ENCODE measurements around the gene HEBP1. TPM values are rescaled to one million over a fixed set of nuclear protein-coding genes. Genes with fewer than 3 reads are reported as not detected.
A peak's percentile ranks its signal among the peaks of the same experiment; 100 is the strongest.

The HEBP1 gene
- total and polyA plus RNA-seq, 4 donors = 27.7 to 70.0 (median 50.3) TPM

- no peak for TF ChIP-seq HNF4G (IDR thresholded peaks at IDR 0.05)
Observed at GRCh38 chr12:12926571-12927071, 73.4 kb downstream of the HEBP1 start (continued).

DNA sequence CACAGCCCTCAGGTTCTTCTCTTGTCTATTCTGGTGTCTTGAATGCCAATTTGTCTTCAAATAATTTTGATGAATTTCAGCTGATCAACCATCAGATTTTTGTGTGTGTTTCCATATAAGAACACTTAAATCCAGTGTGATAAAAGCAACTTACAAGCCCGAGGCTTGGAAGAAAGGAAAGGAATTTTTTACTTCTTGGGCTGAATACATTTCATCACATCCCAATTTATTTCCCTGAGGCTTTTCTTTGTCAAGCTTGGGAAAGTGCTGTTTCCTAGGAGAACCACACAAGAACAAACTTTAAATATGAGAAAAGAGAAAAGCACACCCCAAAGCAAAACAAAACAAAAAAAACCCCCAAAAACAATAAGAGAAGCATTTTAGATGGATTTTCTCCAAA is 74.7 kb downstream of the HEBP1 start:
- WGBS = 62% methylated on average over 1 of the region's 1 CpG
- Histone ChIP-seq H3K36me3 (ENCODE audit: control insufficient read depth in 4 of 4, insufficient read depth in 3 of 4, low read depth in 1 of 4, low read length in 3 of 4) (no peaks in the 10 kb centered on the region), H3K4me1 (ENCODE audit: control insufficient read depth in 4 of 4, insufficient read depth in 4 of 4, low read length in 3 of 4) (no peaks in the 10 kb centered on the region), H3K9ac (ENCODE audit: low read depth in 1 of 2, low read length in 2 of 2) (no peak overlapping the region), H3K9me3 (ENCODE audit: control insufficient read depth in 4 of 4, low read length in 3 of 4) (no peaks in the 10 kb centered on the region), H3K27ac (ENCODE audit: low read depth in 1 of 2, low read length in 2 of 2) (no peak overlapping the region), H3K4me3 (ENCODE audit: low read depth in 1 of 3, low read length in 3 of 3) (no peak overlapping the region), H3K27me3 (ENCODE audit: control insufficient read depth in 4 of 4, insufficient read depth in 4 of 4, low read length in 3 of 4) (no peaks in the 10 kb centered on the region)
- no peak for DNase-seq (ENCODE audit: low spot score)
- TF ChIP-seq EGR1 (IDR thresholded peaks at IDR 0.05; ENCODE audit: low read depth in 2 of 2) (no peak), RXRA (IDR thresholded peaks at IDR 0.05) (no peak), HNF4A (conservative IDR thresholded peaks at IDR 0.05) (no peak), TAF1 (conservative IDR thresholded peaks at IDR 0.05) (no peak), FOXA1 (IDR thresholded peaks at IDR 0.05) (no peak)

Small RNAs within 50 kb of the gene (small RNA-seq; reads per million reads assigned to genes)
- 1.5 reads per million, percentile 84 among the genes with 10 or more reads in this experiment for gene RF00604

Other genes starting within 250 kb of the HEBP1 start
- 1 to 10 TPM; 2.9 to 5.1 TPM for gene APOLD1, start 214.6 kb downstream of the HEBP1 start, total RNA-seq
- gene APOLD1, start 214.6 kb downstream of the HEBP1 start, polyA plus RNA-seq = 1 to 10 TPM; 1.4 to 2.2 TPM
- gene DDX47, start 186.9 kb downstream of the HEBP1 start, total RNA-seq = 10 to 100 TPM; 24.5 to 37.2 TPM
- 10 to 100 TPM; 20.2 to 27.4 TPM for gene DDX47, start 186.9 kb downstream of the HEBP1 start, polyA plus RNA-seq
- under 1 TPM; 0.09 to 0.17 TPM for gene GPRC5A, start 108.7 kb downstream of the HEBP1 start, total RNA-seq
- gene GPRC5A, start 108.7 kb downstream of the HEBP1 start, polyA plus RNA-seq = under 1 TPM in 1 of 2 donors, not detected in 1; 0.16 TPM
- under 1 TPM in 1 of 2 donors, not detected in 1; 0.17 TPM for gene GPRC5D, start 48.1 kb downstream of the HEBP1 start, total RNA-seq
- gene GPRC5D, start 48.1 kb downstream of the HEBP1 start, polyA plus RNA-seq = under 1 TPM in 1 of 2 donors, not detected in 1; 0.13 TPM
- 1 to 10 TPM; 4.4 to 8.0 TPM for gene FAM234B, start 44.1 kb upstream of the HEBP1 start, total RNA-seq
- 1 to 10 TPM; 1.7 to 2.0 TPM for gene FAM234B, start 44.1 kb upstream of the HEBP1 start, polyA plus RNA-seq
- gene GSG1, start 103.4 kb upstream of the HEBP1 start, total RNA-seq = not detected
- gene GSG1, start 103.4 kb upstream of the HEBP1 start, polyA plus RNA-seq = not detected
- 1 to 10 TPM; 2.1 to 5.6 TPM for gene EMP1, start 196.5 kb upstream of the HEBP1 start, total RNA-seq
- 1 to 10 TPM; 1.6 to 5.2 TPM for gene EMP1, start 196.5 kb upstream of the HEBP1 start, polyA plus RNA-seq